Measurements from ENCODE around the gene AMBRA1.

DNA sequence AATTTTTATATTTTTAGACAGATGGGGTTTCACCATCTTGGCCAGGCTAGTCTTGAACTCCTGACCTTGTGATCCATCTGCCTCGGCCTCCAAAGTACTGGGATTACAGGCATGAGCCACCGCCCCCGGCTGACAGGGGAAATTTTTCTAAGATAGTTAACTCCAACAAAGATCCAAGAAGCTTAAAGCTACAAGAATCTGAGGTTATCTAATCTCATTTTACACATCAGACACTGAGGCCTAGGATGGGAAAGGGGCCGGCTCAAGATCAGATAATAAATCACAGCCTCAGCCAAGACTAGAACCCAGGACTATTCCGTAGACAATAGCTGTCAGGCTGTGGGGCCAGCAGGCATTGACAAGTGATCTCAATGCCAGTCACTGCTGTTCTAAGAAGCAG is 94.0 kb downstream of the AMBRA1 start:
- TF ChIP-seq, protein P1, sequence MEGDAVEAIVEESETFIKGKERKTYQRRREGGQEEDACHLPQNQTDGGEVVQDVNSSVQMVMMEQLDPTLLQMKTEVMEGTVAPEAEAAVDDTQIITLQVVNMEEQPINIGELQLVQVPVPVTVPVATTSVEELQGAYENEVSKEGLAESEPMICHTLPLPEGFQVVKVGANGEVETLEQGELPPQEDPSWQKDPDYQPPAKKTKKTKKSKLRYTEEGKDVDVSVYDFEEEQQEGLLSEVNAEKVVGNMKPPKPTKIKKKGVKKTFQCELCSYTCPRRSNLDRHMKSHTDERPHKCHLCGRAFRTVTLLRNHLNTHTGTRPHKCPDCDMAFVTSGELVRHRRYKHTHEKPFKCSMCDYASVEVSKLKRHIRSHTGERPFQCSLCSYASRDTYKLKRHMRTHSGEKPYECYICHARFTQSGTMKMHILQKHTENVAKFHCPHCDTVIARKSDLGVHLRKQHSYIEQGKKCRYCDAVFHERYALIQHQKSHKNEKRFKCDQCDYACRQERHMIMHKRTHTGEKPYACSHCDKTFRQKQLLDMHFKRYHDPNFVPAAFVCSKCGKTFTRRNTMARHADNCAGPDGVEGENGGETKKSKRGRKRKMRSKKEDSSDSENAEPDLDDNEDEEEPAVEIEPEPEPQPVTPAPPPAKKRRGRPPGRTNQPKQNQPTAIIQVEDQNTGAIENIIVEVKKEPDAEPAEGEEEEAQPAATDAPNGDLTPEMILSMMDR (IDR thresholded peaks at IDR 0.05; ENCODE audit: extremely low read depth in 1 of 2, insufficient read depth in 1 of 2, low read depth in 1 of 2, low read length in 2 of 2) = no peak
- no peak for TF ChIP-seq MAX (IDR thresholded peaks at IDR 0.05; ENCODE audit: insufficient read depth, insufficient read length)
- no peak for TF ChIP-seq POLR2AphosphoS5 (IDR thresholded peaks at IDR 0.05; ENCODE audit: insufficient read depth, low read depth, low read length)
